OCI-LY3 (cell line): ENCODE data around the gene LMO7.

Source experiments
- H2AFZ ChIP-seq: fragments of 200-600, 300-600 bp; shearing (Covaris generic); 2 replicates; pipeline ENCODE4 v1.6.0; 2014; ENCODE audit warnings: antibody characterized with exemption, low read depth, low read length
- H3K27ac ChIP-seq: fragments of 200-600, 300-600 bp; sonication (generic); 2 replicates; pipeline ENCODE4 v1.5.1; 2014; ENCODE audit warnings: mild to moderate bottlenecking, low read length, moderate library complexity, mixed read lengths
- H3K27me3 ChIP-seq: fragments of 200-600, 300-600 bp; sonication (generic); 2 replicates; pipeline ENCODE4 v1.6.1; 2014; ENCODE audit warnings: low read depth, low read length, mixed read lengths
- H3K36me3 ChIP-seq: fragments of 200-600, 300-600 bp; sonication (generic); replicated peaks from 2 replicates; pipeline ENCODE3; 2014; ENCODE audit warnings: low read depth, low read length, mixed read lengths
- H3K4me1 ChIP-seq: fragments of 300-600, 200-600 bp; sonication (generic); 2 replicates; pipeline ENCODE4 v1.6.1; 2014; ENCODE audit warnings: low read length, mixed read lengths
- H3K4me2 ChIP-seq: fragments of 200-600, 300-600 bp; sonication (generic); 2 replicates; pipeline ENCODE4 v1.6.1; 2014; ENCODE audit warnings: low read length, mixed read lengths
- H3K4me3 ChIP-seq: fragments of 300-600, 200-600 bp; sonication (generic); 2 replicates; pipeline ENCODE4 v1.5.1; 2014; ENCODE audit warnings: antibody characterized with exemption, mild to moderate bottlenecking, low read length, moderate library complexity
- H3K79me2 ChIP-seq: fragments of 300-600, 200-600 bp; shearing (Covaris generic); 2 replicates; pipeline ENCODE4 v1.6.1; 2014; ENCODE audit warnings: mild to moderate bottlenecking, low read length, mixed read lengths
- H3K9ac ChIP-seq: fragments of 300-600, 200-600 bp; shearing (Covaris generic); 2 replicates; pipeline ENCODE4 v1.6.0; 2014; ENCODE audit warnings: mild to moderate bottlenecking, low read length, moderate library complexity
- H3K9me3 ChIP-seq: fragments of 200-600, 300-600 bp; shearing (Covaris generic); 2 replicates; pipeline ENCODE4 v1.6.1; 2014; ENCODE audit warnings: low read length, mixed read lengths; ENCODE audit not compliant: insufficient read depth
- H4K20me1 ChIP-seq: fragments of 200-600, 300-600 bp; sonication (generic); 2 replicates; pipeline ENCODE4 v1.6.1; 2016; ENCODE audit warnings: low read length, mixed read lengths; ENCODE audit not compliant: insufficient read depth
- EZH2phosphoT487 ChIP-seq: fragments of 200-600 bp; shearing (Covaris generic); IDR thresholded peaks from 2 replicates; pipeline ENCODE4 v1.6.1; 2018; ENCODE audit warnings: antibody characterized with exemption, mixed run types, low read depth
- TF ChIP-seq, protein P1 (sequence below): fragments of 200-600, 300-600 bp; sonication (generic); IDR thresholded peaks from 2 replicates; pipeline ENCODE4 v1.5.1; 2014; ENCODE audit warnings: antibody characterized with exemption, low read length, low read depth

LMO7 gene

DNA sequence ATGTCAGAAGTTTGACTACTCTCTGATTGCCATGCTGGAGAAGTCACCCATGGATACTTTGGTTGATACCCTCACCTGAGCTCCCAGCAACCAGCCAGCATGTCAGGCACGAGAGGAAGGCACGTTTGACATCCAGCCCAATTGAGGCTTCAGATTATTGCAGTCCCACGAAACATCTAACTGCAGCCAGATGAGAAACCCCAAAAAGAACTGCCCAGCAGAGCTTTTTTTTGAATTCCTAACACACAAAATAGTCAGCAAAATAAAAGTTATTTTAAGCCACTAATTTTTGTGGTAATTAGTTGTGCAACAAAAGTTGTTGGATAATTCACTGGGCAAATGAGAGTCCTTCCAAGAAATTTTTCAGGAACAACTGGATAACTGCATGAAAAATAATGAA is 259.0 kb downstream of the LMO7 start:
- Histone ChIP-seq H2AFZ (no peak overlapping the region), H3K79me2 (no peaks in the 10 kb centered on the region), H3K36me3 (no peaks in the 10 kb centered on the region), H3K4me1 (no peaks in the 10 kb centered on the region), H3K9ac (no peak overlapping the region), H4K20me1 (no peaks in the 10 kb centered on the region), H3K27me3 (no peaks in the 10 kb centered on the region), H3K4me3 (no peak overlapping the region), H3K4me2 (no peak overlapping the region), H3K27ac (no peak overlapping the region), H3K9me3 (peaks cover 4% of the 10 kb centered on the region; the same call in 1 of the 2 replicates)
- no peak for TF ChIP-seq EZH2phosphoT487
- TF ChIP-seq, protein P1, sequence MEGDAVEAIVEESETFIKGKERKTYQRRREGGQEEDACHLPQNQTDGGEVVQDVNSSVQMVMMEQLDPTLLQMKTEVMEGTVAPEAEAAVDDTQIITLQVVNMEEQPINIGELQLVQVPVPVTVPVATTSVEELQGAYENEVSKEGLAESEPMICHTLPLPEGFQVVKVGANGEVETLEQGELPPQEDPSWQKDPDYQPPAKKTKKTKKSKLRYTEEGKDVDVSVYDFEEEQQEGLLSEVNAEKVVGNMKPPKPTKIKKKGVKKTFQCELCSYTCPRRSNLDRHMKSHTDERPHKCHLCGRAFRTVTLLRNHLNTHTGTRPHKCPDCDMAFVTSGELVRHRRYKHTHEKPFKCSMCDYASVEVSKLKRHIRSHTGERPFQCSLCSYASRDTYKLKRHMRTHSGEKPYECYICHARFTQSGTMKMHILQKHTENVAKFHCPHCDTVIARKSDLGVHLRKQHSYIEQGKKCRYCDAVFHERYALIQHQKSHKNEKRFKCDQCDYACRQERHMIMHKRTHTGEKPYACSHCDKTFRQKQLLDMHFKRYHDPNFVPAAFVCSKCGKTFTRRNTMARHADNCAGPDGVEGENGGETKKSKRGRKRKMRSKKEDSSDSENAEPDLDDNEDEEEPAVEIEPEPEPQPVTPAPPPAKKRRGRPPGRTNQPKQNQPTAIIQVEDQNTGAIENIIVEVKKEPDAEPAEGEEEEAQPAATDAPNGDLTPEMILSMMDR = no peak

DNA sequence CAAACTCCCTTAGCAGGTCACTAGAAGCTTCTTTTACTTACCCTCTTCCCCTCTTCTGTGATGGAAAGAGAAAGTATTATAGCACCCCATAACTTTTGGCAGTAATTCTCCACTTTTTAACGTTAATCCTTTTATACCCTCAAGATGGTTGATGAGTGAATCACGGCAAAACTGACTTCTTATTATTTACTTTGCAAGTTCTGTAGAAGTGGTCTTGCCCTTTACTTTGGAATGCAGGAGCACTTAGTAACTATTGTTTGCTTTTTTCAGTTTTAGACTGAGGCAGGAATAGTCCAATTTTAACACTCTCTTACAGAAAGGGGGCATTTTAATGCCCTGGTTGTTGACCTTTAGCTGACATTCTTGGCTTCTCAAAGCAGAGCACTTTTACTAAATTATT is 260.1 kb downstream of the LMO7 start:
- TF ChIP-seq, protein P1 = no peak
- TF ChIP-seq EZH2phosphoT487 = no peak
- no peaks in the 10 kb centered on the region for H4K20me1 ChIP-seq
- no peak overlapping the region for H2AFZ ChIP-seq
- H3K9ac ChIP-seq = no peak overlapping the region
- no peaks in the 10 kb centered on the region for H3K36me3 ChIP-seq
- peaks cover 6% of the 10 kb centered on the region; the same call in 1 of the 2 replicates for H3K9me3 ChIP-seq
- H3K27ac ChIP-seq = no peak overlapping the region
- H3K27me3 ChIP-seq = no peaks in the 10 kb centered on the region
- H3K4me1 ChIP-seq = no peaks in the 10 kb centered on the region
- no peak overlapping the region for H3K4me2 ChIP-seq
- H3K79me2 ChIP-seq = no peaks in the 10 kb centered on the region
- no peak overlapping the region for H3K4me3 ChIP-seq

DNA sequence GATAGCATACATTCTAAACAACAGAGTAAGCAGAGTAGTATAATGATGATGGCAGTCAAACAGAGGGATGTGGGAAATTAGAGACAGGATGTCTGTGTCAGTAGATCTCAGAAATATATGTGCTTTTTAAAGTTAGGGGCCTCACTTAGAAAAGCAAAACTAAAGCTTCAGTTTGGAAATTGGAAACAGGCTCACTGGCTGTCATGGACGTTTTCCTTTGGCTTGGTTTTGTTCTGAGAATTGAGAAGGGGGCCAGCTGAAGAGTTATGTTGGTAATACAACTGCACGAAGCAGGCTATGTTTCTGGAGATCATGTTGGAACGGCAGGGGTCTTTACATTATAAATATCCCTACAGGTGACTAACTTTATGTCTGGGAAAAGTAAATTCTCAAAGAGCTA is 261.3 kb downstream of the LMO7 start:
- no peaks in the 10 kb centered on the region for H3K4me1 ChIP-seq
- H3K9me3 ChIP-seq = peaks cover 6% of the 10 kb centered on the region; the same call in 1 of the 2 replicates
- no peaks in the 10 kb centered on the region for H3K36me3 ChIP-seq
- H2AFZ ChIP-seq = no peak overlapping the region
- no peaks in the 10 kb centered on the region for H4K20me1 ChIP-seq
- TF ChIP-seq, protein P1 = no peak
- no peak for TF ChIP-seq EZH2phosphoT487
- H3K4me2 ChIP-seq = no peak overlapping the region
- no peaks in the 10 kb centered on the region for H3K79me2 ChIP-seq
- no peak overlapping the region for H3K9ac ChIP-seq
- H3K27me3 ChIP-seq = no peaks in the 10 kb centered on the region
- H3K4me3 ChIP-seq = no peak overlapping the region
- H3K27ac ChIP-seq = no peak overlapping the region

DNA sequence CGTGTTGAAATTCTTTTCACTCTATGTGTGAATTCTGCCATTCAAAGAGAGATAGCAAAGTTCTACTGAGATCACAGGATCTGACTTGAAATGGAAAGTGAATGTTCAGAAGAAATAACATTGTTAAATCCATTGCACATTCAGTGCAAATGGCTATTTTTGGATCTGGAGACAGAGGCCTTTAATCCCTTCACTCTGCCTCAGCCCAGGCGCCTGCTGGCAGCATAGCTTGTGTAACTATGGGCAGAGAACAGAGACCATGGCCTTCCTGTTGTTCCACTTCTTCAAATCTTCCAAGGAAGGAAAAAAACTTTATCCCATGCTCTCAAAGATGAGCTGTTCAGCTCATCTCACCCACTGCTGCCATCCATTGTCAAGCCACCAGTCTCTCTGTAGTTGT is 265.4 kb downstream of the LMO7 start:
- Histone ChIP-seq H3K36me3 (no peaks in the 10 kb centered on the region), H3K4me1 (no peaks in the 10 kb centered on the region), H2AFZ (no peak overlapping the region), H3K79me2 (no peaks in the 10 kb centered on the region), H3K27me3 (peaks cover 5% of the 10 kb centered on the region), H4K20me1 (no peaks in the 10 kb centered on the region), H3K4me2 (no peak overlapping the region), H3K27ac (no peak overlapping the region), H3K9me3 (peaks cover 6% of the 10 kb centered on the region; the same call in 1 of the 2 replicates), H3K4me3 (no peak overlapping the region), H3K9ac (no peak overlapping the region)
- TF ChIP-seq EZH2phosphoT487 = no peak
- TF ChIP-seq, protein P1 = no peak
